Choroid plexus epithelial cell (primary cell): Measurements from ENCODE around the gene BPTF.

Source experiments
- DNase-seq: peaks from one replicate; pipeline ENCODE4 v3.0.0-alpha.2; 2010; ENCODE audit warnings: low read depth
- H3K4me3 ChIP-seq: 2 replicates; pipeline ENCODE4 v1.5.1; 2011; ENCODE audit warnings: low read depth, mild to moderate bottlenecking, control low read depth, low read length, moderate library complexity
- TF ChIP-seq, protein P1 (sequence below): conservative IDR thresholded peaks from 2 replicates; pipeline ENCODE4 v1.5.1; 2011; ENCODE audit warnings: low read depth, mild to moderate bottlenecking, control low read depth, inconsistent platforms, low read length, moderate library complexity

BPTF gene

DNA sequence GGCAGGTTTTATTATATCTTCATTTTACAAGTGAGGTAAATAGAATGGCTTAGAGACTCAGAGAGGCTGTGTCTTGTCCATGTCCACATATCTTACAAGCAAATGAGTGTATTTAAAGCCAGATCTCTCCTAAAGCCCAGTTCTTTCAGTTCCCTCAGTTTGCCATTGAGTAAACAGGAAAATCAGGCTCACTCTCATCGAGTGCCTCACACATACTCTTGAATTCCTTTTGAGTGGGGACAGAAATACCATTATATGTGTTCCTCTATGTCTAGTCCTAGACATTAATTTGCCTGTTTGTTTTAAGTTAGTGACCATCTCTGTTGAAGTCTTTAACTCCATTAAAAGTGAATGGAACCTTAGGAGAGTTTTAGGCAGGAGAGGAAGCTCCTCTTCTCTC lies 40.1 kb downstream of the BPTF start:
- DNase-seq, result no peak
- TF ChIP-seq, protein P1, sequence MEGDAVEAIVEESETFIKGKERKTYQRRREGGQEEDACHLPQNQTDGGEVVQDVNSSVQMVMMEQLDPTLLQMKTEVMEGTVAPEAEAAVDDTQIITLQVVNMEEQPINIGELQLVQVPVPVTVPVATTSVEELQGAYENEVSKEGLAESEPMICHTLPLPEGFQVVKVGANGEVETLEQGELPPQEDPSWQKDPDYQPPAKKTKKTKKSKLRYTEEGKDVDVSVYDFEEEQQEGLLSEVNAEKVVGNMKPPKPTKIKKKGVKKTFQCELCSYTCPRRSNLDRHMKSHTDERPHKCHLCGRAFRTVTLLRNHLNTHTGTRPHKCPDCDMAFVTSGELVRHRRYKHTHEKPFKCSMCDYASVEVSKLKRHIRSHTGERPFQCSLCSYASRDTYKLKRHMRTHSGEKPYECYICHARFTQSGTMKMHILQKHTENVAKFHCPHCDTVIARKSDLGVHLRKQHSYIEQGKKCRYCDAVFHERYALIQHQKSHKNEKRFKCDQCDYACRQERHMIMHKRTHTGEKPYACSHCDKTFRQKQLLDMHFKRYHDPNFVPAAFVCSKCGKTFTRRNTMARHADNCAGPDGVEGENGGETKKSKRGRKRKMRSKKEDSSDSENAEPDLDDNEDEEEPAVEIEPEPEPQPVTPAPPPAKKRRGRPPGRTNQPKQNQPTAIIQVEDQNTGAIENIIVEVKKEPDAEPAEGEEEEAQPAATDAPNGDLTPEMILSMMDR, result no peak
- no peak overlapping the region for H3K4me3 ChIP-seq

GRCh38 chr17:67867591-67867990 lies 42.3 kb downstream of the BPTF start:
- TF ChIP-seq, protein P1, result no peak
- DNase-seq, result no peak
- no peak overlapping the region for H3K4me3 ChIP-seq

- no peak for DNase-seq
- H3K4me3 ChIP-seq, result no peak overlapping the region
- TF ChIP-seq, protein P1, result no peak
These were observed 42.9 kb downstream of the BPTF start for GRCh38 chr17:67868176-67868575.

- TF ChIP-seq, protein P1, result no peak
- no peak overlapping the region for H3K4me3 ChIP-seq
- no peak for DNase-seq
These were observed 54.4 kb downstream of the BPTF start for GRCh38 chr17:67879662-67880061.

GRCh38 chr17:67881083-67881482 lies 55.8 kb downstream of the BPTF start:
- TF ChIP-seq, protein P1, result no peak

DNA sequence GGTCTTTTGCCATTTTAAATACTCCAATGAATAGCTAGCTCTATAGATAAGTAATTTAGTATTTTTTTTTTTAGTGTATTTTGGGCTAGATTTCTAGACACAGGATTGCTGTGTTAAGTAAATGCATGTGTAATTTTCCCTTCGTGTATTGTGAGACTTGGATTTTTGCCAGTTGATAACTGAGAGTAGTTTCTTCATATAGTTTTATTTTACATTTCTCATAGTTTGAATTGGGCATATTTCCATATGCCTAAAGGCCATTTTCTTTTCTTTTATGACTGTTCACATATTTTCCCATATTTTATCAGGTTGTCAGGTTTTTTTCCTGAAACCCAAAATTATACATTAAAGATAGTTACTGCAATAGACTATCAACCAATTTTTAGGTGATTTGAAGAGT lies 59.4 kb downstream of the BPTF start:
- no peak overlapping the region for H3K4me3 ChIP-seq
- TF ChIP-seq, protein P1, result no peak
- DNase-seq, result no peak

More at GRCh38 chr17:67881083-67881482, 55.8 kb downstream of the BPTF start:
- H3K4me3 ChIP-seq, result no peak overlapping the region
- DNase-seq, result no peak

DNA sequence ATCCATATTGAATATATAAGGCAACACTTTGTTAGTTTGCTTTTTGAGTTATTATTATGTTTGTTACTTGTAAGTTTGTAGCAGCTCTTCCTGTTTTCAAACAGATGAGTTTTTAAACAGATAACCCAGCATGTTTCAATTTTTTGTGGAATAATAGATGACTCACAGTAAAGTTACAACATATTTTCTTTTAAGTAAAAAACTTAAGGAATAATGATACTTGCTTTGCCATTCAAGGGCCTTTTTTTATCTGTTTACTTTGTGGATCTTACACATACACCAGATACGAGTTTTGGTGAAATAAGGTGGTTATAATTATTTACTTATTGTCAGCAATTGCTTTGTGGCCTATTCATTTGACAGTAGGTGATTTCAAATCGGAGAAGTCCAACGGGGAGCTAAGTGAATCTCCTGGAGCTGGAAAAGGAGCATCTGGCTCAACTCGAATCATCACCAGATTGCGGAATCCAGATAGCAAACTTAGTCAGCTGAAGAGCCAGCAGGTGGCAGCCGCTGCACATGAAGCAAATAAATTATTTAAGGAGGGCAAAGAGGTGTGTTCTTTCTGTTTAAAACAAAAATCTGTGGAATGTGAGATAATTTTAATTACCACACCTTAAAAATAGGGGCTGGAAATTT lies 66.3 kb downstream of the BPTF start:
- DNase-seq, result peak; percentile 82
- TF ChIP-seq, protein P1, result peak; percentile 72
- H3K4me3 ChIP-seq, result no peak overlapping the region
